Measurements from ENCODE around the gene PRKX. TPM values are rescaled to one million over a fixed set of nuclear protein-coding genes. Genes with fewer than 3 reads are reported as not detected.

The PRKX gene
- total and polyA plus RNA-seq, 2 of the 8 experiments (the other 6 are each of a cell fraction or from before 2014, with no cell fraction given): 19.4 to 55.3 TPM

DNA sequence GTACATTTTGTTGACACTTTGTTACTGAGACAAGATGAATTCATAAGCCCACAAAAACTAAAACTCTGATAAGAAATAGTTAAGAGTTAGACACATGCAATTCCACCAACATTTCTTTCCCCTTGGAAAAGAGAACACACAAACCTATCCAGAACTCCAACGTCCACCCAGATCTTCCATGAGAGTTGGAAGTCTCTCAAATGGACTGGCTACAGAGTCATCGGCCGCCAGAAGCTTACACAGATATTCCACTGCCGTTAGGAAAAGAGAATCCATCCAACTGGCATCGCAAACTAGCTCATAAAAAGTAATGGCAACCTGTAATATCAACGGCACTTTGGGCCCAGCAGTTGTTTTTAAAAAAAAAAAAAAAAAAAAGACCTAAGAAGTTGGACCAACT, 114.7 kb downstream of the PRKX start:
- no peak for DNase-seq (ENCODE audit: low read depth in 1 of 2, low spot score in 2 of 2)
- TF ChIP-seq GABPA (IDR thresholded peaks at IDR 0.05; ENCODE audit: borderline replicate concordance, insufficient read depth, low read length): no peak
- TF ChIP-seq SRF (IDR thresholded peaks at IDR 0.05; ENCODE audit: low read depth, low read length): no peak
- no peak for TF ChIP-seq NRF1 (IDR thresholded peaks at IDR 0.05; ENCODE audit: low read depth, low read length)
- TF ChIP-seq POLR2A (IDR thresholded peaks at IDR 0.05; ENCODE audit: control extremely low read depth in 1 of 2, low read depth in 2 of 2, low read length in 2 of 2): no peak
- TF ChIP-seq JUND (IDR thresholded peaks at IDR 0.05; ENCODE audit: low read length): no peak
- no peak for TF ChIP-seq CREB1 (IDR thresholded peaks at IDR 0.05)
- no peak for TF ChIP-seq TAF1 (IDR thresholded peaks at IDR 0.05; ENCODE audit: low read depth, low read length)
- TF ChIP-seq CEBPB (IDR thresholded peaks at IDR 0.05; ENCODE audit: low read depth, low read length): no peak
- TF ChIP-seq EZH2 (IDR thresholded peaks at IDR 0.05; ENCODE audit: low read depth, low read length, severe bottlenecking): no peak
- no peak for TF ChIP-seq CBX8 (IDR thresholded peaks at IDR 0.05; ENCODE audit: borderline replicate concordance, low read depth, low read length)
- TF ChIP-seq, protein P1, sequence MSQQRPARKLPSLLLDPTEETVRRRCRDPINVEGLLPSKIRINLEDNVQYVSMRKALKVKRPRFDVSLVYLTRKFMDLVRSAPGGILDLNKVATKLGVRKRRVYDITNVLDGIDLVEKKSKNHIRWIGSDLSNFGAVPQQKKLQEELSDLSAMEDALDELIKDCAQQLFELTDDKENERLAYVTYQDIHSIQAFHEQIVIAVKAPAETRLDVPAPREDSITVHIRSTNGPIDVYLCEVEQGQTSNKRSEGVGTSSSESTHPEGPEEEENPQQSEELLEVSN (IDR thresholded peaks at IDR 0.05): no peak
- no peak overlapping the region for H3K18ac ChIP-seq (ENCODE audit: extremely low read depth, low read length)
- no peak overlapping the region for H3K4me3 ChIP-seq (ENCODE audit: extremely low read depth in 1 of 4, insufficient read depth in 2 of 4, low read depth in 3 of 4, low read length in 4 of 4)
- H3K36me3 ChIP-seq (ENCODE audit: control insufficient read depth in 2 of 4, insufficient read depth in 4 of 4, low read length in 3 of 4): no peaks in the 10 kb centered on the region
- no peak overlapping the region for H2BK20ac ChIP-seq (ENCODE audit: low read length)
- H3K79me1 ChIP-seq (ENCODE audit: low read depth, low read length): no peaks in the 10 kb centered on the region
- no peak overlapping the region for H3K4ac ChIP-seq (replicated peaks; ENCODE audit: insufficient read length, low read depth, low read length)
- H3K23me2 ChIP-seq (ENCODE audit: low read depth, low read length): no peaks in the 10 kb centered on the region
- no peak overlapping the region for H2BK15ac ChIP-seq (ENCODE audit: low read length)
- H3K9ac ChIP-seq (replicated peaks in 1 of 4; ENCODE audit: extremely low read depth in 1 of 4, low read depth in 3 of 4, low read length in 3 of 4): no peak overlapping the region
- no peak overlapping the region for H2BK12ac ChIP-seq (ENCODE audit: low read depth, low read length)
- CTCF ChIA-PET (ENCODE audit: partially characterized antibody): no interaction called here
- H3K27ac ChIP-seq (ENCODE audit: low read depth, low read length): no peak overlapping the region
- no peak overlapping the region for H2AFZ ChIP-seq (ENCODE audit: low read length)
- FAIRE-seq: no peak
- 98% methylated on average over 5 of the region's 6 CpGs; no CpG with 5 or more reads in 1 of the 2 experiments for WGBS, 2 experiments (ENCODE audit: extremely low coverage in 1 of 2, insufficient coverage in 1 of 2, insufficient read length in 1 of 2, insufficient replicate concordance in 2 of 2, low coverage in 1 of 2, low lambda C conversion rate in 2 of 2, missing lambda C conversion rate in 1 of 2)
- no peaks in the 10 kb centered on the region for H3K9me3 ChIP-seq (ENCODE audit: insufficient read depth in 2 of 2, low read depth in 1 of 2, low read length in 1 of 2)
- no peaks in the 10 kb centered on the region for H3K4me1 ChIP-seq (replicated peaks in 1 of 4; ENCODE audit: control insufficient read depth in 3 of 4, insufficient read depth in 4 of 4, low read length in 3 of 4)
- no peak overlapping the region for H2AK5ac ChIP-seq (ENCODE audit: low read depth, low read length)
- no peaks in the 10 kb centered on the region for H3K27me3 ChIP-seq (replicated peaks in 1 of 4; ENCODE audit: control insufficient read depth in 3 of 4, extremely low read depth in 1 of 4, insufficient read depth in 3 of 4, low read length in 3 of 4)
- H3K56ac ChIP-seq (replicated peaks; ENCODE audit: insufficient read length, low read depth, low read length): no peak overlapping the region
- H2BK5ac ChIP-seq (ENCODE audit: low read depth, low read length): no peak overlapping the region
- no peak overlapping the region for H2BK120ac ChIP-seq (replicated peaks; ENCODE audit: low read depth, low read length)
- no peak overlapping the region for H4K8ac ChIP-seq (ENCODE audit: extremely low read depth, insufficient read depth, low read length)
- H3K79me2 ChIP-seq (ENCODE audit: control insufficient read depth in 1 of 2, insufficient read depth in 2 of 2, low read length in 2 of 2): no peaks in the 10 kb centered on the region
- POLR2A ChIA-PET (ENCODE audit: partially characterized antibody): no interaction called here
- H4K5ac ChIP-seq (ENCODE audit: insufficient read length, low read depth, low read length): no peak overlapping the region
- no peak overlapping the region for H4K91ac ChIP-seq (replicated peaks; ENCODE audit: insufficient read length, low read length)
- no peak overlapping the region for H3K23ac ChIP-seq (ENCODE audit: insufficient read length)
- no peak overlapping the region for H3K14ac ChIP-seq (ENCODE audit: insufficient read length)
- no peaks in the 10 kb centered on the region for H4K20me1 ChIP-seq (replicated peaks in 1 of 2; ENCODE audit: control insufficient read depth in 1 of 2, insufficient read depth in 2 of 2, low read length in 2 of 2)
- H3K4me2 ChIP-seq (ENCODE audit: insufficient read depth in 1 of 2, low read depth in 2 of 2, low read length in 2 of 2): no peak overlapping the region
